Measurements from ENCODE around the gene SYNM. TPM values are rescaled to one million over a fixed set of nuclear protein-coding genes. Genes with fewer than 3 reads are reported as not detected.

Gene SYNM
- total RNA-seq, 1 experiment from 2014 or later: 1.9 TPM

- Histone ChIP-seq H3K18ac (ENCODE audit: insufficient read length, low read depth, low read length) (no peak overlapping the region), H3K4me1 (ENCODE audit: insufficient read depth, low read length) (no peaks in the 10 kb centered on the region), H2BK15ac (ENCODE audit: low read depth, low read length) (no peak overlapping the region), H3K9me3 (ENCODE audit: control insufficient read depth, low read depth, low read length) (no peaks in the 10 kb centered on the region), H3K27me3 (ENCODE audit: insufficient read depth, low read length) (peaks cover 6% of the 10 kb centered on the region; the same call in 1 of the 2 replicates), H2BK5ac (ENCODE audit: insufficient read length, low read length) (no peak overlapping the region), H3K23me2 (ENCODE audit: insufficient read length, low read depth, low read length, poor library complexity, severe bottlenecking) (peaks cover 6% of the 10 kb centered on the region), H3K14ac (ENCODE audit: insufficient read depth, low read length) (no peak overlapping the region), H3K4ac (ENCODE audit: low read depth, low read length) (no peak overlapping the region), H3T11ph (ENCODE audit: low read length) (no peak overlapping the region), H4K20me1 (ENCODE audit: control insufficient read depth, insufficient read depth, insufficient read length) (no peaks in the 10 kb centered on the region), H3K79me2 (ENCODE audit: insufficient read depth, low read length) (no peaks in the 10 kb centered on the region), H4K5ac (ENCODE audit: insufficient read length, low read depth, low read length) (no peak overlapping the region), H2AFZ (ENCODE audit: low read length) (no peak overlapping the region), H4K8ac (replicated peaks; ENCODE audit: insufficient read length, low read depth, low read length) (no peak overlapping the region), H3K56ac (ENCODE audit: insufficient read length, low read depth, low read length) (no peak overlapping the region), H3K4me2 (ENCODE audit: insufficient read depth, insufficient read length, low read length) (no peak overlapping the region), H3K79me1 (ENCODE audit: insufficient read depth, low read depth, low read length, poor library complexity, severe bottlenecking) (no peaks in the 10 kb centered on the region), H3K9ac (ENCODE audit: extremely low read depth, insufficient read length, low read length) (no peak overlapping the region), H2AK5ac (ENCODE audit: insufficient read length, low read length) (no peak overlapping the region), H4K91ac (ENCODE audit: insufficient read length, low read depth, low read length) (no peak overlapping the region), H2BK120ac (ENCODE audit: low read depth, low read length, poor library complexity, severe bottlenecking) (no peak overlapping the region), H2BK20ac (ENCODE audit: low read depth, low read length, poor library complexity, severe bottlenecking) (no peak overlapping the region), H3K23ac (ENCODE audit: insufficient read length, low read depth, low read length) (no peak overlapping the region), H2BK12ac (ENCODE audit: insufficient read length, low read depth, low read length) (no peak overlapping the region), H3K27ac (ENCODE audit: insufficient read length, low read depth, low read length) (no peak overlapping the region)
- H3K9me3 Mint-ChIP-seq: no peaks in the 10 kb centered on the region
- DNase-seq: no peak
- no peak overlapping the region for H3K4me3 Mint-ChIP-seq
- no peak overlapping the region for H3K27ac Mint-ChIP-seq
- H3K27me3 Mint-ChIP-seq (ENCODE audit: low read depth): peaks cover 51% of the 10 kb centered on the region
- WGBS (ENCODE audit: extremely low coverage, insufficient read length, low lambda C conversion rate): no CpG with 5 or more reads among the region's 11 CpGs
- no peaks in the 10 kb centered on the region; a peak in 1 of 7 replicates for H3K36me3 Mint-ChIP-seq (ENCODE audit: insufficient read depth in 1 of 3, low read depth in 3 of 3)
- TF ChIP-seq CTCF (conservative IDR thresholded peaks at IDR 0.05): no peak
- H3K4me1 Mint-ChIP-seq: peaks cover 8 to 9% of the 10 kb centered on the region in 2 experiments
Measured at GRCh38 chr15:99096894-99097426, 7.9 kb upstream of the SYNM start.

Measured in H9 (cell line).